ENCODE measurements around the gene GIMAP5.

DNA sequence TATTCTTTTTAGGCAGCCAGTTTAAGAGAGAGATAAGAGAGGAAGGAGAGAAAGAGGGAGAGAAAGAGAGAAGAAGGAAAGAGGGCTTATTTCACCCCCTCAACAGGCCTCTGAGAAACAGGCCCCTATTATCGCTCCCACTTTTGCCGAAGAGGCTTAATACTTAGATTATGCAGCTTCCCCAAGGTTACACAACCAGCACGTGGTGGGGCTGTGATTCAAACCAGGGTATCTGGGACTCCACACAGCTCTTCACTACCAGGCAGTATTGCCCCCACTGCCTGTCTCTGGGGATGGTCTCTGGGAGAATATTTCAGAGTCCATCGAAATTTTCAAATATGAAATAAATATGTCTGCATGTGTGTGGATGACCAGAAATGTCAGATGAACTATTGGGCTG is 17.8 kb upstream of the GIMAP5 start:
- TF ChIP-seq CREB1 (CRISPR knock-in tag; IDR thresholded peaks at IDR 0.05), result no peak
- TF ChIP-seq, protein P1, sequence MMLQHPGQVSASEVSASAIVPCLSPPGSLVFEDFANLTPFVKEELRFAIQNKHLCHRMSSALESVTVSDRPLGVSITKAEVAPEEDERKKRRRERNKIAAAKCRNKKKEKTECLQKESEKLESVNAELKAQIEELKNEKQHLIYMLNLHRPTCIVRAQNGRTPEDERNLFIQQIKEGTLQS (CRISPR knock-in tag; conservative IDR thresholded peaks at IDR 0.05), result no peak
- TF ChIP-seq, protein P2, sequence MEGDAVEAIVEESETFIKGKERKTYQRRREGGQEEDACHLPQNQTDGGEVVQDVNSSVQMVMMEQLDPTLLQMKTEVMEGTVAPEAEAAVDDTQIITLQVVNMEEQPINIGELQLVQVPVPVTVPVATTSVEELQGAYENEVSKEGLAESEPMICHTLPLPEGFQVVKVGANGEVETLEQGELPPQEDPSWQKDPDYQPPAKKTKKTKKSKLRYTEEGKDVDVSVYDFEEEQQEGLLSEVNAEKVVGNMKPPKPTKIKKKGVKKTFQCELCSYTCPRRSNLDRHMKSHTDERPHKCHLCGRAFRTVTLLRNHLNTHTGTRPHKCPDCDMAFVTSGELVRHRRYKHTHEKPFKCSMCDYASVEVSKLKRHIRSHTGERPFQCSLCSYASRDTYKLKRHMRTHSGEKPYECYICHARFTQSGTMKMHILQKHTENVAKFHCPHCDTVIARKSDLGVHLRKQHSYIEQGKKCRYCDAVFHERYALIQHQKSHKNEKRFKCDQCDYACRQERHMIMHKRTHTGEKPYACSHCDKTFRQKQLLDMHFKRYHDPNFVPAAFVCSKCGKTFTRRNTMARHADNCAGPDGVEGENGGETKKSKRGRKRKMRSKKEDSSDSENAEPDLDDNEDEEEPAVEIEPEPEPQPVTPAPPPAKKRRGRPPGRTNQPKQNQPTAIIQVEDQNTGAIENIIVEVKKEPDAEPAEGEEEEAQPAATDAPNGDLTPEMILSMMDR (IDR thresholded peaks at IDR 0.05), result no peak
- TF ChIP-seq ZNF416 (CRISPR knock-in tag; IDR thresholded peaks at IDR 0.05), result no peak
- TF ChIP-seq, protein P3, sequence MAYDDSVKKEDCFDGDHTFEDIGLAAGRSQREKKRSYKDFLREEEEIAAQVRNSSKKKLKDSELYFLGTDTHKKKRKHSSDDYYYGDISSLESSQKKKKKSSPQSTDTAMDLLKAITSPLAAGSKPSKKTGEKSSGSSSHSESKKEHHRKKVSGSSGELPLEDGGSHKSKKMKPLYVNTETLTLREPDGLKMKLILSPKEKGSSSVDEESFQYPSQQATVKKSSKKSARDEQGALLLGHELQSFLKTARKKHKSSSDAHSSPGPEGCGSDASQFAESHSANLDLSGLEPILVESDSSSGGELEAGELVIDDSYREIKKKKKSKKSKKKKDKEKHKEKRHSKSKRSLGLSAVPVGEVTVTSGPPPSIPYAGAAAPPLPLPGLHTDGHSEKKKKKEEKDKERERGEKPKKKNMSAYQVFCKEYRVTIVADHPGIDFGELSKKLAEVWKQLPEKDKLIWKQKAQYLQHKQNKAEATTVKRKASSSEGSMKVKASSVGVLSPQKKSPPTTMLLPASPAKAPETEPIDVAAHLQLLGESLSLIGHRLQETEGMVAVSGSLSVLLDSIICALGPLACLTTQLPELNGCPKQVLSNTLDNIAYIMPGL (CRISPR knock-in tag; IDR thresholded peaks at IDR 0.05), result no peak
